ENCODE measurements around the gene PTHLH.

Gene PTHLH

GRCh38 chr12:28012333-28012918 is 39.9 kb upstream of the PTHLH start:
- no peaks in the 10 kb centered on the region for H3K9me3 ChIP-seq (ENCODE audit: severe bottlenecking)
- no peaks in the 10 kb centered on the region for H3K27me3 ChIP-seq (ENCODE audit: insufficient read depth, low read depth, severe bottlenecking)
- H3K27ac ChIP-seq = no peak overlapping the region
- no peak overlapping the region for H3K4me3 ChIP-seq (ENCODE audit: low read depth, low read length)
- DNase-seq = no peak
- TF ChIP-seq, protein P1, sequence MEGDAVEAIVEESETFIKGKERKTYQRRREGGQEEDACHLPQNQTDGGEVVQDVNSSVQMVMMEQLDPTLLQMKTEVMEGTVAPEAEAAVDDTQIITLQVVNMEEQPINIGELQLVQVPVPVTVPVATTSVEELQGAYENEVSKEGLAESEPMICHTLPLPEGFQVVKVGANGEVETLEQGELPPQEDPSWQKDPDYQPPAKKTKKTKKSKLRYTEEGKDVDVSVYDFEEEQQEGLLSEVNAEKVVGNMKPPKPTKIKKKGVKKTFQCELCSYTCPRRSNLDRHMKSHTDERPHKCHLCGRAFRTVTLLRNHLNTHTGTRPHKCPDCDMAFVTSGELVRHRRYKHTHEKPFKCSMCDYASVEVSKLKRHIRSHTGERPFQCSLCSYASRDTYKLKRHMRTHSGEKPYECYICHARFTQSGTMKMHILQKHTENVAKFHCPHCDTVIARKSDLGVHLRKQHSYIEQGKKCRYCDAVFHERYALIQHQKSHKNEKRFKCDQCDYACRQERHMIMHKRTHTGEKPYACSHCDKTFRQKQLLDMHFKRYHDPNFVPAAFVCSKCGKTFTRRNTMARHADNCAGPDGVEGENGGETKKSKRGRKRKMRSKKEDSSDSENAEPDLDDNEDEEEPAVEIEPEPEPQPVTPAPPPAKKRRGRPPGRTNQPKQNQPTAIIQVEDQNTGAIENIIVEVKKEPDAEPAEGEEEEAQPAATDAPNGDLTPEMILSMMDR (IDR thresholded peaks at IDR 0.05; ENCODE audit: low read depth, low read length) = no peak
- H3K36me3 ChIP-seq = no peaks in the 10 kb centered on the region

DNA sequence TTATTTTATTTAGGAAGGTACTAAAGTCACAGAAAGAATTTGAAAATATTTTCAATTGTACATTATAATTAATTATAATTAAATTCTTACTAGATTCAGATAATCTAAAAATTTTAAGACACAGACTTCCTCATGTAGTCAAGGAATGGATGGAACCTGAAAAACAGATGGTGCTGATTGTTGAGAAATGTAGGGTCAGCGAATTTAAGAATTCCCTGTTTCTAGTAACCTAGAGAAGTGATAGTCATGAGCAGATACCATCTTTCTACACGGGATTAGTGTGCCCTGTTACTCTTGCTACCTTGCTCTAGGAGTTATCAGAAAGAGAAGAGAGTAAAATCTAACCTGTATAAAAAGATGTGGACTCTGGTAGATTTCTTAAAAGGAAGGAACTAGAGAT is 37.5 kb upstream of the PTHLH start:
- no peak overlapping the region for H3K27ac ChIP-seq
- no peak overlapping the region for H3K4me3 ChIP-seq (ENCODE audit: low read depth, low read length)
- DNase-seq = no peak
- H3K36me3 ChIP-seq = no peaks in the 10 kb centered on the region
- TF ChIP-seq, protein P1 (IDR thresholded peaks at IDR 0.05; ENCODE audit: low read depth, low read length) = no peak
- H3K27me3 ChIP-seq (ENCODE audit: insufficient read depth, low read depth, severe bottlenecking) = no peaks in the 10 kb centered on the region
- H3K9me3 ChIP-seq (ENCODE audit: severe bottlenecking) = no peaks in the 10 kb centered on the region

- H3K36me3 ChIP-seq = no peaks in the 10 kb centered on the region
- H3K27ac ChIP-seq = no peak overlapping the region
- H3K9me3 ChIP-seq (ENCODE audit: severe bottlenecking) = no peaks in the 10 kb centered on the region
- no peak overlapping the region for H3K4me3 ChIP-seq (ENCODE audit: low read depth, low read length)
- no peaks in the 10 kb centered on the region for H3K27me3 ChIP-seq (ENCODE audit: insufficient read depth, low read depth, severe bottlenecking)
- DNase-seq = no peak
- TF ChIP-seq, protein P1 (IDR thresholded peaks at IDR 0.05; ENCODE audit: low read depth, low read length) = no peak
Observed at GRCh38 chr12:27999970-28000369, 27.4 kb upstream of the PTHLH start.

DNA sequence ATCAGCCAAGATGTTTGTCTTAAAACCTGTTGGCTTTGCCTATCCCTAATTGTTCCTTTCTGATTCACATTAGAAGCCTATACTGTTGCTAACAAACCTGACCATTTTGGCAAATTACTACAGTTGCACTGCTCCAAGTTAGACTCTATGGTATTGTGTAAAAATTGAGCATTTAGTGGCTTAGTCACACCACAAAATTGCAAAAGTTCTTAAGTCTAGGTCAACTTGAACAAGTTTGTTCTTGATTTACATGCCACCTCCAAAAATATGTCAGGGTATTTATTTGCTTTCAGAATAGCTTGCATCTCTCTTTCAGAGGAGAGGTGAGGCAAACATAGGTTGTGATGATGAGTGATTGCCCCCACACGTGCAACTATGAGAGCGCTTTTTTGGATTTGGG is 27.0 kb upstream of the PTHLH start:
- Histone ChIP-seq H3K9me3 (ENCODE audit: severe bottlenecking) (no peaks in the 10 kb centered on the region), H3K27me3 (ENCODE audit: insufficient read depth, low read depth, severe bottlenecking) (no peaks in the 10 kb centered on the region), H3K4me3 (ENCODE audit: low read depth, low read length) (no peak overlapping the region), H3K27ac (no peak overlapping the region), H3K36me3 (no peaks in the 10 kb centered on the region)
- DNase-seq = no peak
- TF ChIP-seq, protein P1 (IDR thresholded peaks at IDR 0.05; ENCODE audit: low read depth, low read length) = no peak

- Histone ChIP-seq H3K36me3 (no peaks in the 10 kb centered on the region), H3K9me3 (ENCODE audit: severe bottlenecking) (no peaks in the 10 kb centered on the region), H3K27ac (no peak overlapping the region), H3K27me3 (ENCODE audit: insufficient read depth, low read depth, severe bottlenecking) (no peaks in the 10 kb centered on the region), H3K4me3 (ENCODE audit: low read depth, low read length) (no peak overlapping the region)
- TF ChIP-seq, protein P1 (IDR thresholded peaks at IDR 0.05; ENCODE audit: low read depth, low read length) = no peak
- no peak for DNase-seq
Observed at GRCh38 chr12:27998658-27999057, 26.1 kb upstream of the PTHLH start.

GRCh38 chr12:27998170-27998569 is 25.6 kb upstream of the PTHLH start:
- no peak for DNase-seq
- no peaks in the 10 kb centered on the region for H3K27me3 ChIP-seq (ENCODE audit: insufficient read depth, low read depth, severe bottlenecking)
- no peak overlapping the region for H3K27ac ChIP-seq
- no peak overlapping the region for H3K4me3 ChIP-seq (ENCODE audit: low read depth, low read length)
- TF ChIP-seq, protein P1 (IDR thresholded peaks at IDR 0.05; ENCODE audit: low read depth, low read length) = no peak
- no peaks in the 10 kb centered on the region for H3K9me3 ChIP-seq (ENCODE audit: severe bottlenecking)
- no peaks in the 10 kb centered on the region for H3K36me3 ChIP-seq
